HL-60/S4 (cell line): Measurements from ENCODE around the gene ELOVL5.

Experiments
- in situ Hi-C: fragments of 300-500 bp; cut with MboI; formaldehyde crosslinking; loops from 2 replicates; pipeline ENCODE4 v1.14.3; 2022; ENCODE audit warnings: low sequenced_read_pairs

Gene ELOVL5

GRCh38 chr6:53244399-53244931, 104.3 kb downstream of the ELOVL5 start:
- in situ Hi-C loops = no loop called here

DNA sequence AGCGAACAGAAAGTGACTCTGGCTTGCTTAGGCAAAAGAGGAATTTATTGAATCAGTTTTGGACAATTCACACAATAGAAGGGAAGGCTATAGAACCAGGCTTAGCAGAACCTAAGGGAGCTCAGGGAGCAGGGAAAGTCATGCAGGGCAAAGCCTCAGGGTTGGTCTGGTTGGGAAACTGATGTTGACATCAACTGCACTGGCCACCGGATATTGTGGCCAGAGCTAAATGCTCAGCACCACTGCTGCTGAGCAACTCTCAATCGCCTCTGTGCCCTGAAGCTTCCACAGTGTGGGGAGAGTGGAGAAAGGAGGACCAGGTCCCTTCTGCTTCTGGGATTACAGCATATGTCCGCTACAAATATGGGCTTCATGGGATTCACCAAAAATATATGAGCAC, 106.8 kb downstream of the ELOVL5 start:
- in situ Hi-C loops = no loop called here

DNA sequence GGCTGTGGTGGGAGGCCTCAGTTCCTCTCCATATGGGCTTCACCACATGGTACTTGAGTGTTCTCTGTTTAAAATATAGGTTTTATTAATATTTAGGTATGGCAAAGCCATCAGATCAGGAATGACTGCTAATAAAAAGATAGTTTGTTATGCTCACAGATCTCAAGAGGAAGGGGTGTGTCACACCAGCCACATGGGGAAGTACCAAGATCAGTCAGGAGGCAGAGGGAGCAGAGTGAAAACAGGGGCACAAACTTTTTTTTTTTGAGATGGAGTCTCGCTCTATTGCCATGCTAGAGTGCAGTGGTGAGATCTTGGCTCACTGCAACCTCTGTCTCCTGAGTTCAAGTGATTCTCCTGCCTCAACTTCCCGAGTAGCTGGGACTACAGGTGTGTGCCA, 108.0 kb downstream of the ELOVL5 start:
- in situ Hi-C loops = no loop called here

DNA sequence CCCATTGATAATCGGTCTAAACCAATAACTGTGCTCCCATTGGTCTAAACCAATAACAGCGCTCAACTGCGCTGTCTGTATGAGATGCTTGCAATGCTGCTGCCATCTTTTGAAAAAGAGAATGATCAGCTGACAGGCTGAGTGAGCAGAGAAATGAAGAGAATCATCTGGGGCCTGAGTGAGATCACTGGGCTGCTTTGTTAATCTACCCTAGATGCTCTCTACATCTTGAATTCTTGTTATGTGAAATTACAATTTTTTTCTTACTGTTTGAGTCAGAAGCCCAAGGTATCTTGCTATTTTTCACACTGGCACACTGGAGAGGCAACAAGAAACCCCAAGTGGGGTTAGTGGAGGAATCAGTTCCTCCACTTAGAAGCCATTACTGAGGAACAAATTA, 108.6 kb downstream of the ELOVL5 start:
- in situ Hi-C loops = no loop called here

- in situ Hi-C loops = no loop called here
Observed at GRCh38 chr6:53239526-53239925, 109.2 kb downstream of the ELOVL5 start.

GRCh38 chr6:53238311-53238710, 110.4 kb downstream of the ELOVL5 start:
- in situ Hi-C loops = no loop called here

DNA sequence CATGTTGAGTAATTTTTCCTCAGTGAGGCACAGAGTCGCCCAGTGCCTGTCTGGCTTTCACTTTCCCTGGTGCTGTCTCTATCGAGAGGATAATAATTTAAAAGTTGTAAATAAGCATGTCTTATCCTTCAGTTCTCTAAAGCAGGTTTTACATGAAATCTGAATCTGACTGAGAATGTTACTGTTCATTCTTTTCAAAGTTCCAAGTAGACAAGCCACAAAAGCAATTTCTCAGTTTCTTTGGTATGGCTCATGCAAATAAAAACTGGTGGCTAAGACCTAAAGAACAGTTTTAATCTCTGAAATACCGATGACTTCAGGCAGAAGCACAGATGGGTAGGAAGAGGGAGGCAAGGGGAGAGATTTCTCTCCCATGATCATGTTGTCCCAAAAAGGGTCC, 112.5 kb downstream of the ELOVL5 start:
- in situ Hi-C loops = no loop called here

- in situ Hi-C loops = no loop called here
Observed at GRCh38 chr6:53235508-53235907, 113.2 kb downstream of the ELOVL5 start.

- in situ Hi-C loops = no loop called here
Observed at GRCh38 chr6:53233309-53233708, 115.4 kb downstream of the ELOVL5 start.

DNA sequence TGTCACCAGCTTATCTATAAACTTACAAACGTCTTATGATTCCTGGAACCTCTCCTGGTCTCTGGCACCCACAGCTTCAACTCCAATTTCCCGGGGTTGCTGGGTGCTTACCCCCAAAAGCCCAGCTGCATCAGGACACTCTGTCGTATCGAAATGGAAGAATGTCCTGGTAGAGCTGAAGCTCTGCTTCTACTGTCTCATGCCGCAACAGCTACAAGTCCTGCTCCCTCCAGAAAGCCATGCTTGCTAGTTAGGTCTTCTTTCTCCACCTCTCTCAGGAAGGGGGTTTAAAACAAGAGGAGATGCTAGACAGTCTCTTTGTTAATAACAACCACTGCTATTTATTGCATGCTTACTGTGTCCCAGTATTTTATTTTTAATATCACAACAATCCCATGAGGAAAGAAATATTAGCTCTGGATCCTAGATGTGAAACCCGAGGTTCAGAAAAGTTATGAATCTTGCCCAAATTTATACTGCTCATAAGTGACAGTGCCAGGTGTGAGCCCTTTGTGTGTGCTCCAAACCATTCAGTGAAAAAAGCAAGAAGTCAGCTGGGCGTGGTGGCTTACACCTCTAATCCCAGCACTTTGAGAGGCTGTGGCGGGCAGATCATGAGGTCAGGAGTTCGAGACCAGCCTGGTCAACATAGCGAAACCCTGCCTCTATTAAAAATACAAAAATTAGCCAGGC, 117.8 kb downstream of the ELOVL5 start:
- in situ Hi-C loops = no loop called here

- in situ Hi-C loops = no loop called here
Observed at GRCh38 chr6:53227847-53228246, 120.9 kb downstream of the ELOVL5 start.

DNA sequence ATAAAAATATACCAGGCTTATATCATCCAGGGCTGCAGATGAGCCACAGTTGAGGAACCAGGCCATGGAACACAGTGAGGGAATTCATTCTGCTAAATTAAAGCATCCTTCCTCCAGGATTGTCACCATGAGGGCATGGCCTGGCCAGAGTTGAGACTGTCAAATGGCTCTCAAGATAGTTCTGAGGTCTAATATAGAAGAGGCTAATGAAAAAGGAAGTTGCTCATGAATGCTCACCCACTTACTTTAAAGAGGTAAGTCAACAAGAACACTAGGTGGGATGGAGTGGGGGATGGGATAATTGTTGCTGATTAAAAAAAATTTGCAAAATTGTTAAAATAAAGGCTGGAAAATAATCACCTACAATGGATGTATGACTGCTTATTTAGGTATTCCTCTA, 128.1 kb downstream of the ELOVL5 start:
- in situ Hi-C loops = no loop called here
